Spleen (tissue), 11 donors: Measurements from ENCODE around the gene IQGAP2. TPM values are rescaled to one million over a fixed set of nuclear protein-coding genes. Genes with fewer than 3 reads are reported as not detected.

Experiments
- DNase-seq: peaks from one replicate; pipeline ENCODE4 v3.0.0-alpha.2; 2020
- H3K27ac ChIP-seq, 8 donors: fragments of 200-600 bp; sonication (generic) in 7 of 8; 1 replicate in 4 of 8; 2 replicates in 4 of 8; pipeline versions ENCODE4 v1.5.0 to v1.8.0; 2016 to 2021; ENCODE audit warnings: inconsistent platforms in 4 of 8, mild to moderate bottlenecking in 4 of 8, moderate library complexity in 1 of 8
- H3K27me3 ChIP-seq, 7 donors: fragments of 200-600 bp; sonication (generic) in 6 of 7; replicated peaks in 1 of 7; 1 replicate in 4 of 7; 2 replicates in 3 of 7; pipeline versions ENCODE4 v1.5.0 to v1.8.0; 2016 to 2021; ENCODE audit warnings: inconsistent platforms in 3 of 7, mild to moderate bottlenecking in 1 of 7
- H3K36me3 ChIP-seq, 6 donors: fragments of 200-600 bp; sonication (generic) in 5 of 6; 1 replicate in 4 of 6; 2 replicates in 2 of 6; pipeline versions ENCODE4 v1.5.0 to v1.8.0; 2016 to 2021; ENCODE audit warnings: inconsistent platforms in 2 of 6
- H3K4me1 ChIP-seq, 6 donors: fragments of 200-600 bp; sonication (generic) in 5 of 6; 1 replicate in 3 of 6; 2 replicates in 3 of 6; pipeline versions ENCODE4 v1.5.0 to v1.8.0; 2016 to 2021; ENCODE audit warnings: inconsistent platforms in 3 of 6
- H3K4me3 ChIP-seq, 8 donors: fragments of 200-600 bp; sonication (generic) in 7 of 8; 1 replicate in 4 of 8; 2 replicates in 4 of 8; pipeline versions ENCODE4 v1.5.0 to v1.8.0; 2016 to 2021; ENCODE audit warnings: inconsistent platforms in 4 of 8, mild to moderate bottlenecking in 4 of 8, moderate library complexity in 2 of 8
- H3K9me3 ChIP-seq, 8 donors: fragments of 200-600 bp; sonication (generic) in 7 of 8; 1 replicate in 4 of 8; 2 replicates in 4 of 8; pipeline versions ENCODE4 v1.5.0 to v1.8.0; 2016 to 2021; ENCODE audit warnings: inconsistent platforms in 4 of 8
- POLR2A ChIP-seq, 3 donors: fragments of 450-650 bp; IDR thresholded peaks; one replicate each; pipeline ENCODE4 v1.5.1; 2017; ENCODE audit warnings: antibody characterized with exemption in 3 of 3, mild to moderate bottlenecking in 1 of 3
- POLR2AphosphoS5 ChIP-seq, 3 donors: sonication (generic); formaldehyde crosslinking; IDR thresholded peaks; one replicate each; pipeline ENCODE4 v1.5.1; 2017; ENCODE audit warnings: antibody characterized with exemption in 3 of 3
- WGBS, 5 donors: extraction: QIAGEN DNeasy Blood & Tissue Kit in 3 of 5; methylation state at CpG; one replicate each; pipeline versions ENCODE4 v1.1.5 to v1.1.7; 2013 to 2018; 5-methylcytosine and 5-hydroxymethylcytosine counted together
- intact Hi-C: fragments of 100-400 bp; cut with DNase I; formaldehyde crosslinking; loops from one replicate; pipeline ENCODE4 v1.15.0; 2023; ENCODE audit warnings: low total_unique reads
- polyA plus RNA-seq, 3 donors: library from polyadenylated mRNA; stranded (reverse); fragments of 200-250 nt; gene quantifications; one replicate each; pipeline ENCODE4 v1.2.1, GENCODE V29; 2013
- total RNA-seq, 7 donors: library from RNA; depleted of rRNA in 3 of 7; stranded (reverse); fragments of >200 nt in 3 of 7; fragmentation: NEBNext Ultra II Directional in 4 of 7; extraction: Animal tissue kit (Norgen Biotek cat#: 25700) in 4 of 7; gene quantifications; one replicate each; pipeline versions ENCODE4 v1.1.0 to v1.2.1, GENCODE V29; 2016 to 2021
- TF ChIP-seq, protein P1 (sequence below), 11 experiments: fragments of 200-600 bp in 7 of 11; fragments of 450-650 bp in 4 of 11; sonication (generic) in 4 of 11; IDR thresholded peaks in 8 of 11; conservative IDR thresholded peaks in 3 of 11; 1 replicate in 7 of 11; 2 replicates in 4 of 11; pipeline versions ENCODE4 v1.4.0 to v1.8.0; 2016 to 2021; ENCODE audit warnings: antibody characterized with exemption in 11 of 11, inconsistent platforms in 4 of 11, mild to moderate bottlenecking in 1 of 11
- donor health status: healthy with polysubstance abuse.
- donor health status: DM: no; HTN: no; CAD: no; lungs with moderate emphysema.
- donor health status: DM: no; HTN: no; CAD: no.
- donor health status: Bipolar disorder and iron deficiency.
- donor health status: healthy.
- donor health status: DM: no; HTN: no; CAD: no.
- donor health status: DM: yes; HTN: yes; CAD: no.

IQGAP2 gene
- total and polyA plus RNA-seq, 10 donors: 9.3 to 83.6 (median 52.8) TPM

DNA sequence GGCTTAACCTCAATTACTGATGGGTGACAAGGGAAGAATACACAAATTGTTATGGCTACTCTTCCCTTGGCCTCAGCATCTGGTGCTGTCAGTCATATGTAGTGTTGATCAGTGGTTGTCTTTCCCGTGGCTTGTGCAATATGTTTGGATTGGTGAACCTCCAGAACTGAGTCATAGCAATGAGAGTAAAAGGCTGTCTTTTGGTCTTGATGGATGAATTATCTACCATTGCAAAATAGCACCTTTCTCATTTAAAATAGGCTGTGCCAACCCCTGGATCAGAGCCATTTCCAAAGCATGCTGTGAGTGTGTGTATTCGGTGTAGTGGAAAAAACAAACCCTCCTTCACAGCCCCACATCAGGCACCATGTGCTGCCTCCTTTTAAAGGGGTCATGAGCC is 298.2 kb downstream of the IQGAP2 start:
- H3K36me3 ChIP-seq: peaks cover 0 to 79% (median 14%) of the 10 kb centered on the region in 6 donors
- 68 to 88% (median 87%) methylated on average over 2 of the region's 2 CpGs for WGBS, 5 donors
- no peak overlapping the region for H3K4me3 ChIP-seq
- no peaks in the 10 kb centered on the region for H3K27me3 ChIP-seq
- H3K9me3 ChIP-seq: no peaks in the 10 kb centered on the region
- intact Hi-C loops: no loop called here
- peaks cover 0 to 16% (median 9%) of the 10 kb centered on the region in 6 donors for H3K4me1 ChIP-seq
- TF ChIP-seq POLR2AphosphoS5 (IDR thresholded peaks at IDR 0.05): peak in 1 of 3 donors; percentile 14
- TF ChIP-seq, protein P1, sequence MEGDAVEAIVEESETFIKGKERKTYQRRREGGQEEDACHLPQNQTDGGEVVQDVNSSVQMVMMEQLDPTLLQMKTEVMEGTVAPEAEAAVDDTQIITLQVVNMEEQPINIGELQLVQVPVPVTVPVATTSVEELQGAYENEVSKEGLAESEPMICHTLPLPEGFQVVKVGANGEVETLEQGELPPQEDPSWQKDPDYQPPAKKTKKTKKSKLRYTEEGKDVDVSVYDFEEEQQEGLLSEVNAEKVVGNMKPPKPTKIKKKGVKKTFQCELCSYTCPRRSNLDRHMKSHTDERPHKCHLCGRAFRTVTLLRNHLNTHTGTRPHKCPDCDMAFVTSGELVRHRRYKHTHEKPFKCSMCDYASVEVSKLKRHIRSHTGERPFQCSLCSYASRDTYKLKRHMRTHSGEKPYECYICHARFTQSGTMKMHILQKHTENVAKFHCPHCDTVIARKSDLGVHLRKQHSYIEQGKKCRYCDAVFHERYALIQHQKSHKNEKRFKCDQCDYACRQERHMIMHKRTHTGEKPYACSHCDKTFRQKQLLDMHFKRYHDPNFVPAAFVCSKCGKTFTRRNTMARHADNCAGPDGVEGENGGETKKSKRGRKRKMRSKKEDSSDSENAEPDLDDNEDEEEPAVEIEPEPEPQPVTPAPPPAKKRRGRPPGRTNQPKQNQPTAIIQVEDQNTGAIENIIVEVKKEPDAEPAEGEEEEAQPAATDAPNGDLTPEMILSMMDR (IDR thresholded peaks at IDR 0.05 in 8 of 11, conservative IDR thresholded peaks at IDR 0.05 in 3 of 11): no peak
- no peak overlapping the region for H3K27ac ChIP-seq
- DNase-seq: no peak

DNA sequence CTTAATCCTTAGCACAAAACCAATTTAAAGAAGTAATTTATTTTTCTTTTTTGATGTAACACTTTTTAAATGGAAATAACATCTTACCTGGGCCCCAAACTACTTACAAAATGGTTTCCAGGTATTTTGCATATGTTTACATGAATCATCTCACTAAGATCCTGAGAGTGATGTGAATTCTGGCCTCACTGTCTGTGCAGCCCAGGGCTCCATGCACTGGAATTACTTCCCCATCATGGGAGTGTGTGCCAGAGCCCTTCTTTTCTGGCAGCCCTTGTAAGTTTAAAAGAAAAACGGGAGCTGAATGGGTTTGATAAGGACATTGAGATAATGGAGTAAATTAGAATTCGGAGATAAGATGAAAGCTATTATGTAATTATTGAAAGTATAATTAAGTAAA is 300.6 kb downstream of the IQGAP2 start:
- Histone ChIP-seq H3K4me1 (peaks cover 0 to 10% (median 7%) of the 10 kb centered on the region in 6 donors), H3K36me3 (peaks cover 0 to 78% (median 11%) of the 10 kb centered on the region in 6 donors), H3K27ac (no peak overlapping the region), H3K27me3 (no peaks in the 10 kb centered on the region), H3K9me3 (no peaks in the 10 kb centered on the region), H3K4me3 (no peak overlapping the region)
- no peak for DNase-seq
- 70 to 85% (median 83%) methylated on average over 2 of the region's 2 CpGs for WGBS, 5 donors
- TF ChIP-seq POLR2AphosphoS5 (IDR thresholded peaks at IDR 0.05): no peak
- TF ChIP-seq, protein P1 (IDR thresholded peaks at IDR 0.05 in 8 of 11, conservative IDR thresholded peaks at IDR 0.05 in 3 of 11): no peak
- intact Hi-C loops: no loop called here

DNA sequence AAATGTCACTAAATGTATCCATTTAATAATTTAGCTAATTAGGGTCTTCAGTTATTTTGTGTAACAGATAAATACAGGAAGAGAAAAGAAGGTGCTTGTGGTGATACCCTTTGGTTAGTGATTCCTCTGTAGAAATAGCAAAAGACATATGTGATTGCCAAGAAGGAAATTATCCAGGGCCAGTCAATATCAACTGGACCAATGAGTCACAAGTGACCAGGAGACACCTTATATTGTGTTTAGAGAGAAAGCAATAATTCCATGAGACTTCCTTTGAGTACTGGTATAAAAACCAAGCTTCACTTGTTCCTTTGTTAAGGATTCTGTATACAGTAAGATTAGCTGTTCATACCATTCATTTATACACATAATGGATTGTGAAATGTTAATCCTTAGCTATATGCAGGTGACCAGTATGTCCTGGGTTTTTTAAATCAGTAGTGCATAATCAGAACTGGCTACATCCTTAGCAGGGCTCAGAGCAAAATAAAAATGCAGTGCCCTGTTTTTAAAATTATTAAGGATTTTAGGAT is 301.1 kb downstream of the IQGAP2 start:
- DNase-seq: no peak
- Histone ChIP-seq H3K27ac (no peak overlapping the region), H3K27me3 (no peaks in the 10 kb centered on the region), H3K4me3 (no peak overlapping the region), H3K4me1 (peaks cover 0 to 10% (median 7%) of the 10 kb centered on the region in 6 donors), H3K9me3 (no peaks in the 10 kb centered on the region), H3K36me3 (peaks cover 0 to 73% (median 11%) of the 10 kb centered on the region in 6 donors)
- intact Hi-C loops: no loop called here
- TF ChIP-seq, protein P1 (IDR thresholded peaks at IDR 0.05 in 8 of 11, conservative IDR thresholded peaks at IDR 0.05 in 3 of 11): no peak
- no peak for TF ChIP-seq POLR2AphosphoS5 (IDR thresholded peaks at IDR 0.05)
- no peak for TF ChIP-seq POLR2A (IDR thresholded peaks at IDR 0.05)

DNA sequence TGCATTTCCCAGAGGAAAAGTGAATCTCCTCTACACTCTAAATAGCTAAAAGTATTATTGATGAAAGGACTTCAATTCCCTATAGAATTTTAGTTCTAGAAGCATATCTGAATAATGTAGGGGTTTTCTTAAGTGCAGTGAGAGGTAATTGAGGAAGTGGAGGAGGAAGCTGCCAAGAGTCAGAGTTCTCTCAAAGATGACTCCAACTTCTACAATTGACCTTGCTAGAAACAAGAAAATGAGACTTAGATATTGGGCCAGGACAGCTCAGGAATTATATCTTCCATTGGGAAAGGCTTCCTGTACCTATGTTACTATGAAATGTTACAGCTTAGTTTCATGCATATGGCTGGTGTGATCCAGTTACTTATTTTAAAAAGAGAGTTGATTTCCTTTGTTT is 302.5 kb downstream of the IQGAP2 start:
- peaks cover 0 to 10% (median 7%) of the 10 kb centered on the region in 6 donors for H3K4me1 ChIP-seq
- intact Hi-C loops: no loop called here
- no peaks in the 10 kb centered on the region for H3K27me3 ChIP-seq
- TF ChIP-seq, protein P1 (IDR thresholded peaks at IDR 0.05 in 8 of 11, conservative IDR thresholded peaks at IDR 0.05 in 3 of 11): no peak
- TF ChIP-seq POLR2AphosphoS5 (IDR thresholded peaks at IDR 0.05) (no peak), POLR2A (IDR thresholded peaks at IDR 0.05) (no peak)
- H3K4me3 ChIP-seq: no peak overlapping the region
- H3K27ac ChIP-seq: peak overlapping the region in 2 of 8 donors; percentile 14 to 17
- peaks cover 0 to 63% (median 11%) of the 10 kb centered on the region in 6 donors for H3K36me3 ChIP-seq
- H3K9me3 ChIP-seq: no peaks in the 10 kb centered on the region
- DNase-seq: no peak
